ENCODE data around the gene PSME3. TPM values are rescaled to one million over a fixed set of nuclear protein-coding genes. Genes with fewer than 3 reads are reported as not detected.

Gene PSME3
- total RNA-seq, 1 donor from 2014 or later: 142 TPM

DNA sequence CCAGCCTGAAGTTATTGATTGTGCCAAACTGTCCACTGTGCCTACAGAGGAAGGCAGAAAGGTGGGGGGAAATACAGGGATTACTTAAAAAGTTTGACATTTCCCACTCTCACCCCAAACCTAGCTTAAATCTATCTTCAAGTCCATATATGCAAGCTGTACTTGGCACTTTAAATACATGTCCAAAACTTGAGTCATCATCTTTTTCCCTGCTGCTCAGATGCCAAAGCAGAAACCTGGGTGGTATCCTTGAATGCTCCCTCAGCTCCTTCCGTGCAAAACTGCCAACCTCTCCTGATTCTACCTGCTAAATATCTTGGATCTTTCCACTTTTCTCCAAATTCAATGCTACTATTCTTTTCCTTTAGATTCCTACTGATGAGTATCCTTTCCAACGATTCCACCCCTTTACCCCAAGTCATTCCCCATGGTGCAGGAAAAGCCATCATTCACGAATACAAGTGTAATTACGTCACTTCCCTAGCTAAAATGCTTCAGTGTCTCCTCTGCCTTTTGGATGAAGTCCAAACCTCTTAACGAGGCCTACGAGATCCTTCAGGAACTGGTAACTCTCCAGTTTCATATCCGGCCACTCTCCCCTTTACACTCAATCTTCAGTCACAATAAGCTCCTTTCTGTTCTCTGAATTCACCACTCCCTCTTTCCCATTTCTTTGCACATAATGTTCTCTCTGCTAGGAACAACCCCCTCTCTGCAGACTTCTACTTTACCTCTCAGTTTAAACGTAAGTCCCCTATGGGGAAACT, 18.4 kb upstream of the PSME3 start:
- intact Hi-C loops (cut with micrococcal nuclease): no loop called here

DNA sequence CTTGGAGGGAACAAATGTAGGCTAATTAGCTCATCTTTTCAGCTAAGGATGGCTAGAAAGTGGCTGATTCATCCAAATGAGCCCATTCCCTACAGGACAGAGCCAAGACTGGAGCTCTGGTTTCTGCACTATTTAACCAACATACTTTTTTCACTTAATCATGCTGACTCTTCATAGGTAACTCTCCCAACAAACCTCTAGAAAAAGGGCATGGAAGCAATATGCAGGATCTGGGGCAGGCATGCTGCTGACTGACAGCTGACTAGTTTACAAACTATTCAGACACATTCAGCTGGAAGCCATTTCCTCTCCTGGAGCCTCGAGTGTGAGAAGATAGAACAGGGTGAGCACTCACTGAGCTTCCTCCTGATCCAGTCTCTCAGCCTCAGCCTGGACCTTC, 15.3 kb upstream of the PSME3 start:
- intact Hi-C loops (cut with micrococcal nuclease): no loop called here

DNA sequence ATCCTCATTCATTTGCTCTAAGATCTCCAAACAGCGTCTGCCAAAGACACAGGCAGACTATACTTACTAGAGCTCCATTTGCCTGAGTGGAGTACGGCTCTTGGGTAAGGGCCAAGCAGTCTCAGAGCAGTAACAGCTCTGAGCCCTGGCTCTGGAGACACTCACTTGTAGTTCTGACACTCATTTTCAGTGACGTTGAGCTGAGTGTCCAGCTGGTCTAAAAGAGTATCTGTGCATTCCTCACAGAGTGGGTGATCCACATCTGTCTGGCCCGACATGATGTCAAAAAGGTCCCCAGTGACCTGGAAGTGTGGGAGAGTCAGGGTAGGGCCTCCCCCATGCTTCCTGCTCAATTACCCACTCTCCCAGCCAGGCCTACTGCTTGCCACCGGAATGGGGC, 14.8 kb upstream of the PSME3 start:
- intact Hi-C loops (cut with micrococcal nuclease): no loop called here

DNA sequence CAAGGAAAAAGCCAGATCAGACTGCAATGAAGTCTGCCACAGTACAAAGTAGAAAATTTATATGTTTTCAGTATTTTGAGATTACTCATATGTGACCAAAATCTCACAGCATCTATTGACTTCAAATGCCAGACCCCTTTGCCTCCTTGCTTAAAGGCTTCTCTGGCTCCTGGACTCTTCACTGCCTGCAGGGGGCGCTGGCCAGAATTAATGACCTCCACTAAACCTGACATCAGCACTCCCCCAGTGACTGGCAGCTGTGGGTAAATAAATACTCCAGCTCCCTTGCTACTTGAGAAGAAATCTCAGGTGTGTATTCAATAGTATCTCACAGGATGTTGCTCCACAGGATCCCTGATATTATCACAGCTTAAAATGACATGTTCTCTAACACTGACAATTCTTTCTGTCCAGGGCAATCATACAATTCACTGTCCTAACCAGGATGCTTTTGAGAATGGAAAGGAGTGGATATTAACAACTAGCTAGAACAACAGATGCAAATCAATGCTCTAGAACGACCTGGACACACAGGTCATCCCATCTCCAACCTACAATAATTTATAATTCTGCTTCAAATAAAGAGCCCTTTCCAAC, 13.2 kb upstream of the PSME3 start:
- intact Hi-C loops (cut with micrococcal nuclease): loop anchor here (5.0 kb wide), 1 partner anchor 98 kb away; no protein-coding TSS in a partner anchor

DNA sequence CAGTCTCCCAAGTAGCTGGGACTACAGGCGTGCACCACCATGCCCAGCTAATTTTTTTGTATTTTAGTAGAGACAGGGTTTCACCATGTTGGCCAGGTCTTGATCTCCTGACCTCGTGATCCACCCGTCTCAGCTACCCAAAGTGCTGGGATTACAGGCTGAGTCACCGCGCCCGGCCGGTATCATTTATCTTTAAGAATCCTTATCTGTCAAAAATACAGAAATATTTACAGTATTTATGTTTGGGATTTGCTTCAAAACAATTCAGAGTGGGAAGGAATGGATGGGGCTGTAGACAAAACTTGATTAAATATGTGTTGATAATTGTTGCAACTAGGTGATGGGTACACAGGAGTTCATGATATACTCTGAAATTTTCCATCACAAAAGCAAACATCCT, 12.0 kb upstream of the PSME3 start:
- intact Hi-C loops (cut with micrococcal nuclease): loop anchor here (5.0 kb wide), 1 partner anchor 99 kb away; no protein-coding TSS in a partner anchor

DNA sequence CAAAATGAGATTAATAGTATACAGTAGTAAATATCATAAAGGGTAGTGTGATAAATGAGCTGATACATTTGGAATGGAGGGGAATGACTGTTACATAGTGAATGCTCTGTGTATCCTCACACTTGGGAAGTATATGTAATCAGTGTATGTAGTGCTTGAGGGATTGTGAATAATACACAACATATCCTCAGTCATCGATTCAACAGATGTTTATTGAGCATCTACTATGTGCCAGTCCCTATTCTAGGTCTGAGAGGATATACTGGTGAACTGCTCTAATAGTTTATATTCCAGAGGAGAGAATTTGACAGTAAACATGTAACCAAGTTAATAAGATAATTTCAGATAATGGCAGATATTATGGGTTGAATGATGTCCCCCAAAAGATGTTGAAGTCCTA, 5.7 kb upstream of the PSME3 start:
- intact Hi-C loops (cut with micrococcal nuclease): no loop called here

DNA sequence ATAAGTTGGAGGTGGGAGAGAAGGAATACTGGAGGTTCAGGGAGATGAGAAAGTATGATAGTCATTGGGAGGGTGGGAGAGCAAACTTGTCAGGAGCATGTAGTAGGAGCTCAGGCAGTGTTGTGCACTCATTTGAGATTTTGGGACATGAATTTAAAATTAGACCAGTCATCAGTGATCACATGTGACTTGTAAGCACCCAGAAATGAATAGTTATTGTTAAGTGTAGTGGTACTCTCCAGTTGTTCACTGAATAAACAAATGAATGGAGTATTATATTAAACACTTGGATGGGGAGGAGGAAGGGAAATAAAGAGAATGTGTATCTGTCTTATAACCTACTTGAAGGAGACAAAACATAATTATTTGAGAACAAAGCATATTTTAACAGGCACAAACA, 2.2 kb upstream of the PSME3 start:
- intact Hi-C loops (cut with micrococcal nuclease): no loop called here

DNA sequence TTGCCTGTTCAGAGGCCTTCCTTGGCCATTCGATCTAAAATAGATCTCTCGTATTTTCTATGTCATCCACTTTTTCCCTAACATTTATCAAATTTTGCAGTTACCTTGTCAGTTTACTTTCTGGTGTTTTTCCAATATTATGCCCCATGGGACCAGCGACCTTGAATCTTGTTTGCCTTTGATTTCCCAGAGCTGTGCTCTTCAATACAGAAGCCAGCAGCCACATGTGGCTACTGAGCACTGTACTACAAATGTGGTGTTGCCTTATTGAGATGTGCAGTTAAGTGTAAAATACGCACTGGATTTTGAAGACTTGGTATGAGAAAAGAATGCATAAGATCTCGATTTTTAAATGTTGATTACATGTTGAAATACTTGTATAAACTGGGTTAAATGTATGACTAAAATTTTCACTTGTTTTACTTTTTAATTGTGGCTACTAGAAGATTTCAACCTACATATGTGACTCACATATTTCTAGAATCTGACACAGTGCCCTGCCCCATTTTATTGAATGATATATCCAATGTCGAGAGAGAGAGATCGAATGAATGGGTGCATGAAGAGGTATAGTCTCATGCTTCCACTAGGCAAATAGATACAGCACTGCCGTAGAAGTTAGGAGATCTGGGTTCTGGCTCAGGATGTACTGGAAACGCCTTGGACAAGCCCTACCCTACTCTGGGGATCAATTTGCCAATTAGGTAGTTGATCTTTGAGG, 824 bp upstream of the PSME3 start:
- intact Hi-C loops (cut with micrococcal nuclease): no loop called here

DNA sequence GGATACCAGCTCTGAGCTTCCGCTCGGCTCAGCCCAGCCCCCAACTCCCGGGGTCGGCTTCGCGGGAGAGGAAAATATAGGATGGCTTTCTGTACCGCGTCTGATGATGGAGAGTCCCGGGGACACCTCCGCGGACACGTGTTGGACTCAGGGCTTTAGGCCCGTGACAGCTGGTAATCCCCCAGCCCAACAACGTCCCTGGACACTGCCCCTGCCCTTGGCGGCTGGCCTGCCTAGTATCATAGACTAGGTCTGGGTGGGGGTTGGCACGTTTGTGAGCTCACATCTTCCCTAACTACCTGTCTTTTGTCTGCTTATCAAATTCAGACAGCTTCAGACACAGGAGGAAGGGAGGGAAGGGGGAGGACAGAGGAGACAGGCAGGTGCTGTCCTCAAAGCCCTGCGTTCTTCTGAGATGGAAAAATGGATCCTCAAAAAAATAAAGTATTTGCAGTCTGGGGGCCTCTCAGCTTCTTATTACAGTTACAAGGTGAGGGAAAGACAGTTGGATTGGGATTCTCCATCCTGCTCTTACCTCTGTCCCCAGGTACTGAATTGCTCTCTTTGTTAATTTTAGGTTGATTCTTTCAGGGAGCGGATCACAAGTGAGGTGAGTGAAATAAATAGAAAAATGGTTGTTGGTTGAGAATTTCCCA, 698 bp downstream of the PSME3 start:
- intact Hi-C loops (cut with micrococcal nuclease): loop anchor here (1.0 kb wide), 2 partner anchors 10 to 164 kb away; partner anchors contain the start of genes BECN1 and RPL27

DNA sequence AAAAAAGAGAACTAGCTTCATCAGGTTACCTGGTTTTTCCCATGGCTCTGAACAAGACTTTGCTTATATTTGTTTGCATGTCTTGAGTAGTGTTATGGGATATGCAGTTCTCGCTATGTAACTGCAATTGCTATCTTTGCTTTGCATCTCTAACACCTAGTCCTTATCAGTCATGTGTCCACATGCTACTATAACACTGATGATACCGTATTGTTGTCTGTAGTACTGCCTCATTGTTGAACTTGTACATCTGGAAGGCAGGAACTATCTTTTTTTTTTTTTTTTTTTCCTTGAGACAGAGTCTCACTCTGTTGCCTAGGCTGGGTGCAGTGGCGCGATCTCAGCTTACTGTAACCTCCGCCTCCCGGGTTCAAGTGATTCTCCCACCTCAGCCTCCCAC, 2.5 kb downstream of the PSME3 start:
- intact Hi-C loops (cut with micrococcal nuclease): no loop called here

DNA sequence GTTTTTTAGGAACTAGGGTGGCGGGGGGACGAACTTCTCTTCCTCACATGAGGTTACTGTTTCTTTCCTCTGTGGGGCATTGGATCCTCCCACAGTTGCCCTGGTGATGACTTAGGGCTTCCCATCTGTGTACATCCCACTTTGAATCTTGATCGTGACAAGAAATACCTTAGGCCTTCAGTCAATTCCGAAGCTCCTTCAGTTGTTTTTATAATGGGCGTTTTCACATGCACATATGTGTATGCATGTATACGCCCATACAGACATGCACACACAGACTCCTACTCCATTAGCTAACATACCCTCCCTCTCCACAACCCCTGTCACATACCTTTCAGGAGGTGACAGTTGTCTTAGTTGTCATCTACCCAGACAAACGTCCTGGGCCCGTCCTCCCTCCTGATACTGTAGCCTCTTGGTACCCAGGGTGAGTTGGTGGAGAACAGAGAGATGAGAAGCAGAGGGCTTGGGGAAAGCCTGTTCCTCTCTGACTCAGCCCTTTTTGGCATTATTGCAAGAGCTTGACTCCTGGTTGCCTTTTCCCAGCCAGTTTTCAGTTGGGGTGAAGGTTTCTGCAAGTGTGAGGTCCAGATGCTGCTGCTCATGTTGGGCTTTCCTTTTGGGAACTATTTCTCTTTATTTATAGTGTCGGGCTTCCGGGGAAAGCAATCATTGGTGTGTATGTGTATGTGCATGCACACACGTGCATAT, 8.9 kb downstream of the PSME3 start:
- intact Hi-C loops (cut with micrococcal nuclease): no loop called here

DNA sequence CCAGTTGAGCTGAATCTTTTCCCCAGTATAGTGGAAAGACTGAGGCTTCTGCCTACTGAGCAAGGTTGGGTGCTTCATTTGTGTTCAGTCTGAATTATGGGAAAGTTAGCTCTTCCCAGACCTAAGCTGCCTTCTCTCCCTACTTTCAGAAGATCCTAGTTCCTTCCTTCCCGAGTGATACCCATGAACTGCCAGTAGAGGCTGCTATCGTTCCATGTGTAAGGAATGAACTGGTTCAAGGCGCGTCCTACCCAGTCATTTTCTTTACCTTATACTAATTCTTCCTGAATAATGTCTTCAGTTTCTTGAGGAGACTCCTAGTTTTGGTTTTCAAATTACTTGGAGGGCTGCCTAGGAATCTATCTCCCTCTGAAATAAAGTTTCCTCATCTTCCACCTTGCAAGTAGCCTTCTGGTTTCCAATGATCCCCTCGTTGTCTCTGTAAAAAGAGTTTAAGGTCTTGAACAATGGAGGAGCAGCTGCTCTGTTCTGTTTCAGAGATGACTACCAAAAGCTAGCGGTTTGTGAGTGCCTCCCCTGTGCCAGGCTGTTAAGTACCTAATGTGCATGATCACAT, 10.2 kb downstream of the PSME3 start:
- intact Hi-C loops (cut with micrococcal nuclease): no loop called here

DNA sequence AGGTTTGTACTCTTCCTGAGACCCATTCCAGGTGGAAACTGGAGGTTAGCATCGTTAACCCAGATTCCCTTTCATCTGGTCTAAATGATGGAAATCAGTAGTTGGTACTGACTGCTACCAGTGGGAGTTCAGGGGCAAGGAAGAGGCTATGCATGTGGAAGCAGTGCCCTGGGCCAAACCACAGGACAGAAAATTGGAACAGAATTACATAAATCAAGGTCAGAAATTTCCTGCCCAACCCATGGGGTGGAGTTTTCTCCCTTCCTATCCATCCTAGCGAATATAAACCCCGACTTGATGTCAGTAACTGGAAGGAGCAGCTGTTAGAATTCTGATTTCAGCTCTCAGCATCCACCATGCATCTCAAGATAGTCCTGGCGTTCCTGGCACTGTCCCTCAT, 11.1 kb downstream of the PSME3 start, which contains the start of gene AOC2:
Gene AOC2 (plus strand): TSS at position 310 of the 400 bp plus-strand sequence. CDS start 47 bp downstream, at position 357.
- intact Hi-C loops (cut with micrococcal nuclease): no loop called here

DNA sequence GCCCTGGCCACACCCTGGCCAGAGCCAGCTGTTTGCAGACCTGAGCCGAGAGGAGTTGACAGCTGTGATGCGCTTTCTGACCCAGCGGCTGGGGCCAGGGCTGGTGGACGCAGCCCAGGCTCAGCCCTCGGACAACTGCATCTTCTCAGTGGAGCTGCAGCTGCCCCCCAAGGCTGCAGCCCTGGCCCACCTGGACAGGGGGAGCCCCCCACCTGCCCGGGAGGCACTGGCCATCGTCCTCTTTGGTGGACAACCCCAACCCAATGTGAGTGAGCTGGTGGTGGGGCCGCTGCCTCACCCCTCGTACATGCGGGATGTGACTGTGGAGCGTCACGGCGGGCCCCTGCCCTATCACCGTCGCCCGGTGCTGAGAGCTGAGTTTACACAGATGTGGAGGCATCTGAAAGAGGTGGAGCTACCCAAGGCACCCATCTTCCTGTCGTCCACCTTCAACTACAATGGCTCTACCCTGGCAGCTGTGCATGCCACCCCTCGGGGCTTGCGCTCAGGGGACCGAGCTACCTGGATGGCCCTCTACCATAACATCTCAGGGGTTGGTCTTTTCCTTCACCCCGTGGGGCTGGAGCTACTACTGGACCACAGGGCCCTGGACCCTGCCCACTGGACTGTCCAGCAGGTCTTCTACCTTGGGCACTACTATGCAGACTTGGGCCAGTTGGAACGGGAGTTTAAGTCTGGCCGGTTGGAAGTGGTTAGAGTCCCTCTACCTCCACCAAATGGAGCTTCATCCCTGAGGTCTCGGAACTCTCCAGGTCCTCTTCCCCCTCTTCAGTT, 11.8 kb downstream of the PSME3 start:
- intact Hi-C loops (cut with micrococcal nuclease): no loop called here

DNA sequence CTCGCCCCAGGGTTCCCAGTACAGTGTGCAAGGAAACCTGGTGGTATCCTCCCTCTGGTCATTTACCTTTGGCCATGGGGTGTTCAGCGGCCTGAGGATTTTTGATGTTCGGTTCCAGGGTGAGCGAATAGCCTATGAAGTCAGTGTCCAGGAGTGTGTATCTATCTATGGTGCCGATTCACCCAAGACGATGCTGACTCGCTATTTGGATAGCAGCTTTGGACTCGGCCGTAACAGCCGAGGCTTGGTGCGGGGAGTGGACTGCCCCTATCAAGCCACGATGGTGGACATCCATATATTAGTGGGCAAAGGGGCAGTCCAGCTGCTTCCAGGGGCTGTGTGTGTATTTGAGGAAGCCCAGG, 12.3 kb downstream of the PSME3 start:
- intact Hi-C loops (cut with micrococcal nuclease): no loop called here

DNA sequence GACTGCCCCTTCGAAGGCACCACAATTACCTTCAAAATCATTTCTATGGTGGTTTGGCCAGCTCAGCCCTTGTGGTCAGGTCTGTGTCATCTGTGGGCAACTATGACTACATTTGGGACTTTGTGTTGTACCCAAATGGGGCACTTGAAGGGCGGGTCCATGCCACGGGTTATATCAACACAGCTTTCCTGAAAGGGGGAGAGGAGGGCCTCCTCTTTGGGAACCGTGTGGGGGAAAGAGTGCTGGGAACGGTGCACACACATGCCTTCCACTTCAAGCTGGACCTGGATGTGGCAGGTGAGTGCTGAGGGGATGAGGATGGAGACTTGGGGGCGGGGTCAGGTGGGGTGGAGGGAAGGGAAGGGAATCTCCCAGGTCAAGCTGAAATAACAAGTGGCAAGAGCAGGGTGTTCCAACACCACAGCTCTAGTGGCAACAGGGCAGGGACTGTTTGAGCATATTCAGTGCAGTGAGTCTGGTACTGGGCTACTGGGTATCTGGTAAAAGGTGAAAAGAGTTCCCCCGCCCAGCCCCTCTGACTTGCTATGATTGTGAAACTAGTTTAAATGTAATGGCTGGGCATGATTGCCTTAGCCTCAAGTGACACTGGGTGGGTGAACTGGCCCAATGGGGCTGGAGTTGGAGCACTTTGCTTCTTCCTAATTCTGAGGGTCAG, 12.9 kb downstream of the PSME3 start:
- intact Hi-C loops (cut with micrococcal nuclease): no loop called here

DNA sequence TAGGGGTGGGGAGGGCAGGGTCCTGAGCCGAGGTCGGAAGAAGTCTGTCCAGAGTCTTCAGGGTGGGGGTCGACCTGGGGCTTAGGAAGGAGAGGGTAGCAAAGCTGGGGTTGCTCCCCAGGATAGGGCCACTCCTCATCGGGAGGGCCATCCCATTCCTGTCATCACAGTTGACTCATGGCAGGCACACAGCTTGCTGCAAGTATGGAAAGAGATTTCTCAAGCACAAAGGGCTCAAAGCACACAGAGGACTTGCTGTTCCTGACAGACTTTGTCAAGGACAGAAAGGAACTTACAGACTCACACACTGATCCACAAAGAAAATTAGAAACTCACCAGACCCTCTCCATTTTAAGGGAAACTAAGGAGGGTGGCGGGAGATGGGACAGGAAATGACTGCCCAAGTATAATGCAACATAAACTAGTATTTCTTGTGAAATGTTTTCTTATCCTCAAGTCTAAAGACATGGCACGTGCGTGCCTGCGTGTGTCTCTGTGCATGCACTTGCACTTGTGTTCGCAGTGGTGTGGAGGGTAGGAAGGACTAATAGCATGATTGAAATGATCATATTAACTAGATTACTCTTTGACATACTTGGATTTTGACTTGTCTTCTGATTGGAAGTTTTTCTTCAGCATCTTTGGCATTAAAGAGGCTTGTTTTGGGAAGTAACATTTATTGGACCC, 13.5 kb downstream of the PSME3 start:
- intact Hi-C loops (cut with micrococcal nuclease): no loop called here

DNA sequence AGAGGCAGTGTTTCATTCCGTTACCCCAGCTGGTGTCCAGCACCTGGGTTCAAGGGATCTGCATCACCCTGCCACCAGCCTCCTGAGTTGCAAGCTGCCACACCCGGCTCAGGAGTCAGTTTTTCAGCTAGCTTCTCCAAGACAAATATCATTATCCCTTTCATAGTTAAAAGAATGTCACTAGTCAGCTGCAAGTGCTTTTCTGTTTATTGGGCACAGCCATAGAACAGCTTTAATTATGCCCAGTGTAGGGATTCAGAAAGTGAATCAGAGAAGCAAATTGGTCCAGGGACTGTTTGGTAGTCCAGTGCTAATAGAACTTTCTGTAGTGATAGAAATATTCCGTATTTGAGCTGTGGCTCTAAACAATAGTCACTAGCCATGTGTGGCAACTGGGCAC, 14.9 kb downstream of the PSME3 start:
- intact Hi-C loops (cut with micrococcal nuclease): no loop called here

DNA sequence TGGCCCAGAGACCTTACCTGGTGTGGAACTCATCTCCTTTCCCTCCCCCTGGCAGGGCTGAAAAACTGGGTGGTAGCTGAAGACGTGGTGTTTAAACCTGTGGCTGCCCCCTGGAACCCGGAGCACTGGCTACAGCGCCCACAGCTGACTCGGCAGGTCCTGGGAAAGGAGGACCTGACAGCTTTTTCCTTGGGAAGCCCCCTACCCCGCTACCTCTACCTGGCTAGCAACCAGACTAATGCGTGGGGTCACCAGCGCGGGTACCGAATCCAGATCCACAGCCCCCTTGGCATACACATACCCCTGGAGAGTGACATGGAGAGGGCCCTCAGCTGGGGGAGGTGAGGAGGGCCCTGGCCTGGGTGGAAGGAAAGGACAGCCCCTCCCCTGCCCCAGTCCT, 15.8 kb downstream of the PSME3 start:
- intact Hi-C loops (cut with micrococcal nuclease): no loop called here
